ENCODE results near the gene FOXP1.

The FOXP1 gene

GRCh38 chr3:71562938-71563337 lies 20.6 kb downstream of the FOXP1 start:
- DNase-seq, result no peak

- no peak for DNase-seq
Measured at GRCh38 chr3:71560665-71561064, 22.9 kb downstream of the FOXP1 start.

- no peak for DNase-seq
Measured at GRCh38 chr3:71559578-71560162, 23.9 kb downstream of the FOXP1 start.

- no peak for DNase-seq
Measured at GRCh38 chr3:71559021-71559420, 24.5 kb downstream of the FOXP1 start.

GRCh38 chr3:71554649-71555048 lies 28.9 kb downstream of the FOXP1 start:
- no peak for DNase-seq

GRCh38 chr3:71551311-71551919 lies 32.1 kb downstream of the FOXP1 start:
- no peak for DNase-seq

- no peak for DNase-seq
Measured at GRCh38 chr3:71549951-71550350, 33.6 kb downstream of the FOXP1 start.

GRCh38 chr3:71548705-71549384 lies 34.7 kb downstream of the FOXP1 start:
- DNase-seq, result no peak

- DNase-seq, result no peak
Measured at GRCh38 chr3:71547249-71548198, 36.0 kb downstream of the FOXP1 start.

- DNase-seq, result no peak
Measured at GRCh38 chr3:71546821-71547220, 36.7 kb downstream of the FOXP1 start.

GRCh38 chr3:71545330-71545729 lies 38.2 kb downstream of the FOXP1 start:
- no peak for DNase-seq

GRCh38 chr3:71543371-71544016 lies 40.0 kb downstream of the FOXP1 start:
- no peak for DNase-seq

- no peak for DNase-seq
Measured at GRCh38 chr3:71542521-71543370, 40.8 kb downstream of the FOXP1 start.

- DNase-seq, result no peak
Measured at GRCh38 chr3:71541313-71541712, 42.2 kb downstream of the FOXP1 start.

GRCh38 chr3:71537211-71537611 lies 46.3 kb downstream of the FOXP1 start:
- no peak for DNase-seq

GRCh38 chr3:71536376-71536965 lies 47.1 kb downstream of the FOXP1 start:
- no peak for DNase-seq

GRCh38 chr3:71533588-71533987 lies 49.9 kb downstream of the FOXP1 start:
- no peak for DNase-seq

- DNase-seq, result no peak
Measured at GRCh38 chr3:71532639-71533395, 50.7 kb downstream of the FOXP1 start.

- no peak for DNase-seq
Measured at GRCh38 chr3:71530903-71531530, 52.5 kb downstream of the FOXP1 start.

GRCh38 chr3:71528816-71529215 lies 54.7 kb downstream of the FOXP1 start:
- DNase-seq, result no peak
